IPS-18a (cell line): ENCODE measurements around the gene PIGR.
A peak's percentile ranks its signal among the peaks of the same experiment; 100 is the strongest.

Experiments used
- H3K27ac ChIP-seq: one replicate; pipeline ENCODE4 v1.5.1; 2013; ENCODE audit warnings: low read length
- H3K27me3 ChIP-seq: one replicate; pipeline ENCODE4 v1.6.1; 2013; ENCODE audit warnings: mild to moderate bottlenecking, low read length; ENCODE audit not compliant: control insufficient read depth, insufficient read depth
- H3K36me3 ChIP-seq: one replicate; pipeline ENCODE4 v1.6.1; 2013; ENCODE audit warnings: low read depth, low read length; ENCODE audit not compliant: control insufficient read depth
- H3K4me1 ChIP-seq: one replicate; pipeline ENCODE4 v1.6.1; 2013; ENCODE audit warnings: low read depth, low read length; ENCODE audit not compliant: control insufficient read depth
- H3K4me3 ChIP-seq: one replicate; pipeline ENCODE4 v1.5.1; 2013; ENCODE audit warnings: low read length
- H3K9ac ChIP-seq: one replicate; pipeline ENCODE4 v1.6.1; 2013; ENCODE audit warnings: mild to moderate bottlenecking, low read length, moderate library complexity
- H3K9me3 ChIP-seq: one replicate; pipeline ENCODE4 v1.6.1; 2013; ENCODE audit warnings: low read depth, low read length; ENCODE audit not compliant: control insufficient read depth

The PIGR gene

DNA sequence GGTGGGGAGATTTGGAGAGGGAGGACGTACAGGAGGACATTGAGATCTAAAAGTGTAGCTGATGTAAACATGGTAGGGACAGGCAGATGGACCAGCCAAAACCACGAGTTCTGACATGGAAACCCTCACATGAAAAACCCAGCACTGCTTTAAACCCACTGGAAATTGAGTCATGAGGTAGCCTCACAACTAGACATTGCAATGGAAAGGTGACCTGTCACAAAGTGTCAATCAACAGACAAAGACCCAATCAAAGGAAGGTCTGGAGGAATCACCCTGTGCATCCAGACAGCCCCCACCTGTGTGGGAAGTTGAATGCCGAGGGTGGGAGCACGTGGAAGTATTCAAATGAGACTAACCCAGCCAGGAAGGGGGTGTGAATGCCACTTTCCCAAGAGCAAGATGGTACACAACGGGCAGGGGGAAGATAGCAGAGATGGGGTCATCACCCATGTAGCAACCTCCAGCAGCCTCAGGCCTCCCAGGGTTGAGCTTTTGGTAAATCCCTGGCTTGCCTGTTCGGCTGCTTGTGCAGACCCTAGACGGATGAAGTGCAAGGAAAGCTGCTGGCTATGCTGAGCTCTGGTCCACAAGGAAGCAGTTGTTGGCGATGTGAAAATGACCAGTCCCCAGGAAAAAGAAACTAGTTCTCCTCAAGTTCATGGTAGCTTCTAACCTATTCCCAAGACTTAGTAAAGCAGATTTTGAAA, 30.1 kb downstream of the PIGR start:
- Histone ChIP-seq H3K4me3 (no peak overlapping the region), H3K4me1 (no peaks in the 10 kb centered on the region), H3K27ac (no peak overlapping the region), H3K27me3 (no peaks in the 10 kb centered on the region), H3K9ac (no peak overlapping the region), H3K9me3 (no peaks in the 10 kb centered on the region), H3K36me3 (no peaks in the 10 kb centered on the region)

GRCh38 chr1:206915030-206915735, 31.1 kb downstream of the PIGR start:
- peaks cover 8% of the 10 kb centered on the region for H3K27me3 ChIP-seq
- no peaks in the 10 kb centered on the region for H3K36me3 ChIP-seq
- H3K9ac ChIP-seq, result no peak overlapping the region
- H3K4me1 ChIP-seq, result no peaks in the 10 kb centered on the region
- no peak overlapping the region for H3K27ac ChIP-seq
- H3K9me3 ChIP-seq, result no peaks in the 10 kb centered on the region
- no peak overlapping the region for H3K4me3 ChIP-seq

DNA sequence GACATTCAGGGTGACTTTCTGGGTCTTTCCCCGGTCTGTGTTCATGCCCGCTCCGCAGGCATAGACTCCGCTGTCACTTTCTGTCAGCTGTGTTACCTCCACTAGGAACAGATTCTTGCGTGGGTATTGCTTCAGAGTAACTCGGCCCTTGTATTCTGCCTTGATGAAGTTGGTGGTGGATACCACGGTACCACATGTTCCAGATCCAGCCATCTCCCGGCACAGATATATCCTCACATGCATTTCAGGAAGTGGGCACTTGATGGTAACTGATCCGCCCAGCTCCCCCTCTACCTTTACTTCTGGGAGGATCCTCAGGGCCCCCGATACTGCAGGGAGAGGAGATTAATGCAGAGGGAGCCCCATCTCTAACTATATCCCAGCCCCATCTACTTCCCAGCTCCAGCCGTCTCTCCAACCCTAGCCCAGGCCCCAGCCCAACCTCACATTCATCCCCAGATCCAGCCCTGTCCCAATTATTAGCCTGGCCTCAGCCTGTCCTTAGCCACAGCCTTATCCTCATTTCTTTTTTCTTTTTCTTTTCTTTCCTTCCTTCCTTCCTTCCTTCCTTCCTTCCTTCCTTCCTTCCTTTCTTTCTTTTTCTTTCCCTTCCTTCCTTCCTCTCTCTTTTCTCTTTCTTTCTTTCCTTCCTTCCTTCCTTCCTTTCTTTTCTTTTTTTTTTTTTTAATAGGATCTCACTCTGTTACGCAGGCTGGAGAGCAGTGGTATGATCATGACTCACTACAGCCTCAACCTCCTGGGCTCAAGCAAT, 32.3 kb downstream of the PIGR start:
- peaks cover 1% of the 10 kb centered on the region for H3K4me1 ChIP-seq
- H3K36me3 ChIP-seq, result no peaks in the 10 kb centered on the region
- no peaks in the 10 kb centered on the region for H3K9me3 ChIP-seq
- no peak overlapping the region for H3K27ac ChIP-seq
- H3K4me3 ChIP-seq, result no peak overlapping the region
- no peak overlapping the region for H3K9ac ChIP-seq
- H3K27me3 ChIP-seq, result peaks cover 21% of the 10 kb centered on the region

DNA sequence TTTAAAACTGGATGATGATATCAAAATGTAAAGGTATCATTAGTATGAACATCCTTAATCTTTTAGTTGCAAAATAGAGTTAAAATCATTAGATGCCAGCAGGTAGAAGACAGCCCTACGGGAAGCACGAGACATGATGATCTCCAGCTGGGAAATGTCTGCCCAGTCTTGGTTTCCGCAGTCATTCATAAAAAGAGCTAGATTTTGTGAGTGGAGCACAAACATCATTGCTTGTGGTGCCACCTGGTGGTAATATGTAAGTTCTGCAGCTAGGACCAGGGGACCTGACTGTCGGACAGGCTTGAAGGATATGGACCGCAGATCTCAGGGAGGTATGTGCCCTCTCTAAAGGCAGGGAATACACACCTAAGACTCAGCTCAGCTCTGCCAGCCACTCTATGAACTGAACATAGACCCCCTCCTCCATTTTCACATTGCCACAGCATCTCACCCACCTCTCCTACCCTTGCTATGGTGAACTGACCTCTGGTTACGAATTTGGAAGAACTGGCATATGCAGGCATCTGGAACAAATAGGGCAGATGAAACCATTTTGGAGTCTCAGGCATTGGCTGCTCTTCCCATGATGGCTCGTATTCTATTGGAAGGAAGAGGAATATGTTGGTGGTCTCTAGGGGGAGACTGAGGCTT, 33.7 kb downstream of the PIGR start:
- no peak overlapping the region for H3K4me3 ChIP-seq
- H3K9ac ChIP-seq, result no peak overlapping the region
- H3K4me1 ChIP-seq, result peaks cover 4% of the 10 kb centered on the region
- no peaks in the 10 kb centered on the region for H3K9me3 ChIP-seq
- no peaks in the 10 kb centered on the region for H3K36me3 ChIP-seq
- peaks cover 35% of the 10 kb centered on the region for H3K27me3 ChIP-seq
- no peak overlapping the region for H3K27ac ChIP-seq

- Histone ChIP-seq H3K9ac (no peak overlapping the region), H3K27ac (no peak overlapping the region), H3K27me3 (peaks cover 40% of the 10 kb centered on the region)
Measured at GRCh38 chr1:206911064-206911663, 35.1 kb downstream of the PIGR start.

GRCh38 chr1:206909883-206910318, 36.4 kb downstream of the PIGR start:
- H3K4me1 ChIP-seq, result peaks cover 4% of the 10 kb centered on the region
- no peak overlapping the region for H3K27ac ChIP-seq
- peak overlapping the region; percentile 23 for H3K9ac ChIP-seq
- peak overlapping the region; percentile 63 for H3K4me3 ChIP-seq
- H3K9me3 ChIP-seq, result no peaks in the 10 kb centered on the region
- H3K36me3 ChIP-seq, result no peaks in the 10 kb centered on the region
- peaks cover 42% of the 10 kb centered on the region for H3K27me3 ChIP-seq

More at GRCh38 chr1:206911064-206911663, 35.1 kb downstream of the PIGR start:
- no peaks in the 10 kb centered on the region for H3K36me3 ChIP-seq
- H3K4me1 ChIP-seq, result peaks cover 4% of the 10 kb centered on the region
- no peaks in the 10 kb centered on the region for H3K9me3 ChIP-seq
- H3K4me3 ChIP-seq, result no peak overlapping the region

DNA sequence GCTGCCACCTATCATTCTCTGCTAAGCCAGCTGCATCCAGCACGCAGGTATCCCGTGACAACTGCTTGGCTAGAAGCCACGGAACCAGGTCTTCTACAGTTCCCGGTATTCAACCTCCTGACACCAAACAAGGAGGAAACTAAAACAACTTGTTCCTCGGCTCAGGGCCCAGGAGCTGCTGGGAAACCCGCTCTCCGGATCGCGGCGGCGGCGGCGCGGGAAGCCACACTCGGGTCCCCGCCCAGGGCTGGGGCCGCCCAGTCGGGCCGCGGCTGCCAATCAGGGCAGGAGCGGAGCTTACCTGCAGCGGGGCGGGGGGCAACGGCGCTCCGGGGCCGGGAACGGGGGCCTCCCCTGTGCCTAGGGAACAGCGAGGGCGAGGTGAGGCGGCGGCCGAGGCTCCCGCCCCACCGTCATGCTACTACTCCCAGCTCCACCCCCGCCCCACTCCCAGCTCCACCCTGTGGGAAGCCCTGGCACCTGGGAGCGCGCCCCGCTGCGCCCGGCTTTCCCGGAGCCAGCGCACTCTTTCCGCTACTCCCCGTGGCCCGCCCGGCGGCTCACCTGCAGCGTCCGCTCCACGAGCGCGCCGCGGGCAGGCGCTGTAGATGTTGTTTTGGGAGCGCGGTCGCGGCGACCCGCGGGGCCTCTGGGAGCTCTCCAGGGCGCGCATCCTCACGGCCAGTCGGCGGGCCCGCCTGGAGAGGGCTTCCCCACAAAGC, 36.9 kb downstream of the PIGR start:
- no peak overlapping the region for H3K27ac ChIP-seq
- no peaks in the 10 kb centered on the region for H3K36me3 ChIP-seq
- peaks cover 4% of the 10 kb centered on the region for H3K4me1 ChIP-seq
- no peaks in the 10 kb centered on the region for H3K9me3 ChIP-seq
- H3K4me3 ChIP-seq, result peak overlapping the region; percentile 63
- peaks cover 42% of the 10 kb centered on the region for H3K27me3 ChIP-seq
- H3K9ac ChIP-seq, result peak overlapping the region; percentile 23

DNA sequence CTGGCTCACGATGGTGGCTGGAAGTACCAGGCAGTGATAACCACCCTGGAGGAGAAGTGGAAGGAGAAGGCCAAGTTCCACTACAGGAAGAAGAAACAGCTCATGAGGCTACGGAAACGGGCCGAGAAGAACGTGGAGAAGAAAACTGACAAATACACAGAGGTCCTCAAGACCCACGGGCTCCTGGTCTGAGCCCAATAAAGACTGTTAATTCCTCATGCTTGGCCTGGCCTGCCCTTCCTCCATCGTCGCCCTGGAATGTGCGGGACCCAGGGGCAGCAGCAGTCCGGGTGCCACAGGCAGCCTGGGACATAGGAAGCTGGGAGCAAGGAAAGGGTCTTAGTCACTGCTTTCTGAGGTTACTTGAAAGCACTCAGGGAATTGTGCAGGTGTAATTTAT, 38.2 kb downstream of the PIGR start:
- H3K27me3 ChIP-seq, result peaks cover 42% of the 10 kb centered on the region
- no peaks in the 10 kb centered on the region for H3K36me3 ChIP-seq
- H3K4me1 ChIP-seq, result peaks cover 4% of the 10 kb centered on the region
- H3K9ac ChIP-seq, result no peak overlapping the region
- H3K9me3 ChIP-seq, result no peaks in the 10 kb centered on the region
- no peak overlapping the region for H3K4me3 ChIP-seq
- H3K27ac ChIP-seq, result no peak overlapping the region

DNA sequence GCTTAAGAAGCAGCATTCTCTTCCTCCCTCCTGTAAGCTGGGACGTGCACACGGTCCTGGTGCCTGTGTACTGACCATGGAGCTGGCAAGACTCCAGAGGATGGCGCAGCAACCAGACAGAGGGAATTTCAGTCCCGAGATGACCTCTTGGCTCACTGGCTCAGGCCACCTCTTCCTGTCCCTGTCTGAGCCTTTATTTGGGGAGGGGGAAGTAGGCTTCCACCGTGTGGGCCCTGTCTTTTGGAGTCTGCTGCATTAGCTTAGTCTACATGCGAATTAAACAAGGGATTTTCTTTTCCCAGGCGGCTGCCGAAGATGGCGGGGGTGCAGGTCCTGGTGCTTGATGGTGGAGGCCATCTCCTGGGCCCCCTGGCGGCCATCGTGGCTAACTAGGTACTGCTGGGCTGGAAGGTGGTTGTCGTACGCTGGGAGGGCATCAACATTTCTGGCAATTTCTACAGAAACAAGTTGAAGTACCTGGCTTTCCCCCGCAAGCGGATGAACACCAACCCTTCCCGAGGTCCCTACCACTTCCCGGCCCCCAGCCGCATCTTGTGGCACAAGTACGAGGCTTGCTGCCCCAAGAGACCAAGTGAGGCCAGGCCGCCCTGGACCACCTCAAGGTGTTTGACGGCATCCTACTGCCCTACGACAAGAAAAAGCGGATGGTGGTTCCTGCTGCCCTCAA, 38.8 kb downstream of the PIGR start:
- Histone ChIP-seq H3K27me3 (peaks cover 42% of the 10 kb centered on the region), H3K4me3 (no peak overlapping the region), H3K9ac (no peak overlapping the region), H3K9me3 (no peaks in the 10 kb centered on the region), H3K4me1 (peaks cover 4% of the 10 kb centered on the region), H3K36me3 (no peaks in the 10 kb centered on the region), H3K27ac (no peak overlapping the region)
